Suppressor macrophage (primary cell): ENCODE measurements around the gene ANGEL2.
"Not testable (repeated sequence)": the region's sequence is repeated elsewhere in the genome, so short reads cannot be mapped to it uniquely, and the experiment has no call there.

Experiments
- DNase-seq, 4 experiments: peaks; one replicate each; pipeline ENCODE4 v3.0.0-alpha.2; 2020 to 2022

ANGEL2 gene

GRCh38 chr1:212974711-212975110 is 41.0 kb downstream of the ANGEL2 start:
- no peak for DNase-seq

DNA sequence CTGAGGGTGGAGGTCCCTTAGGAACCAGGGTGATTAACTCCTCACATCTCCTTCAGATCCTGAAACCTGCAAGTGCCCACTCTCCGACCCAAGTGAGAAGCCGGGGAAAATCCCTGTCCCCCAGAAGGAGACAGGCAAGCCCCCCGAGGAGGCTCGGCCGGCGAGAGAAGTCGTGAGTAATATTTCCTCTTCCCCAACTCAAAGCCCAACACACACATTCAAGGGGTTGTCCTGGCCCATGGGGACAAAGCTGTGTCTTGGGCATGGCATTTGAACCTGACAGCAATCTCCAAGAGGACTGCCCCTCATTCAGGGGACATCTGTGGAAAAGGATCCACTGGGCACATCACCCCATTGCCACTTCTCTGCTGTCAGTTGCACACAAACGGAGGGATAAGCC is 41.8 kb downstream of the ANGEL2 start:
- DNase-seq: no peak

GRCh38 chr1:212973426-212973825 is 42.2 kb downstream of the ANGEL2 start:
- DNase-seq: no peak

GRCh38 chr1:212971312-212971711 is 44.4 kb downstream of the ANGEL2 start:
- DNase-seq: no peak

- no peak for DNase-seq
These were observed 45.6 kb downstream of the ANGEL2 start for GRCh38 chr1:212970085-212970484.

DNA sequence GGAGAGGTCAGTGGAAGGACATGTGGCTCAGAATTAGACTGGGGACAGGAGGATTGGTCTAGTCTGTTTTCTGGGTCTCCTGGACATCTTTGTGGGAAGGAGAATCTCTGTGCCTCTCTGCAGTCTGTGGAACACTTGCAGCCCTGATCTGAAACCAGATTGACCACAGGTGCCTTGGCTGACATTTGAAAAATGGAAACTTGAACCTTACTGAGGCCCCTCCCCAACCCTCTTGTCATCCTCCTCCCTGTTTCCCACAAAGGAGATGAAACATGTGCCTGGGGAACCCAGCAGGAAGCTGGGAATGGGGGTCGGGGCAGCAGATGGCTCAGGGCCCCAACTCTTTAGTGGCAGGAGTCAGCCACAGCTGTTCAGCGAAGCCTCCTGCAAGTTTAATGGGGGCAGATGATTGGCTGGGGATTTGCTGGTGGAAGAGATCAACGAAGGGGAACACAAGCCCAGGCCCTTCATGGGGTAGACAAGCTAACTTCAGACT is 47.3 kb downstream of the ANGEL2 start:
- no peak for DNase-seq

- peak in 3 of 4 experiments; percentile 27 to 35 (median 29) for DNase-seq
These were observed 47.9 kb downstream of the ANGEL2 start for GRCh38 chr1:212967801-212968200.

DNA sequence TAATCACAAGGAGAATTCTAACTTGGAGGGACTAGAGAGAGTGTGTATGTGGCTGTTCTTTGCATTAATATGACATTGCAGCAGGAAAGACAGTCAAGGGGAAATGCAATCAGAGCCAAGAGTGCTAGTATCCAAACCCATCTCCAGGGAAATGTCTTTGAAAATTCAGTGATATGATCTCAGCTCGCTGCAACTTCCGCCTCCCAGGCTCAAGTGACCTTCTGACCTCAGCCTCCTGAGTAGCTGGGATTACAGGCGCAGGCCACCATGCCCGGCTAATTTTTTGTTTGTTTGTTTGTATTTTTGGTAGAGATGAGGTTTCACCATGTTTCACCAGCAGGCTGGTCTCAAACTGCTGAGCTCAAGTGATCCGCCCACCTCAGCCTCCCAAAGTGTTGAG is 49.1 kb downstream of the ANGEL2 start:
- no peak for DNase-seq

GRCh38 chr1:212964993-212965392 is 50.7 kb downstream of the ANGEL2 start:
- DNase-seq: not testable (repeated sequence)

GRCh38 chr1:212964102-212964501 is 51.6 kb downstream of the ANGEL2 start:
- no peak for DNase-seq

- no peak for DNase-seq
These were observed 53.2 kb downstream of the ANGEL2 start for GRCh38 chr1:212962509-212962908.

GRCh38 chr1:212960932-212961331 is 54.7 kb downstream of the ANGEL2 start:
- DNase-seq: no peak

GRCh38 chr1:212959266-212960220 is 56.1 kb downstream of the ANGEL2 start:
- no peak for DNase-seq

- DNase-seq: no peak
These were observed 57.5 kb downstream of the ANGEL2 start for GRCh38 chr1:212958175-212958574.

GRCh38 chr1:212957546-212957945 is 58.1 kb downstream of the ANGEL2 start:
- DNase-seq: no peak

DNA sequence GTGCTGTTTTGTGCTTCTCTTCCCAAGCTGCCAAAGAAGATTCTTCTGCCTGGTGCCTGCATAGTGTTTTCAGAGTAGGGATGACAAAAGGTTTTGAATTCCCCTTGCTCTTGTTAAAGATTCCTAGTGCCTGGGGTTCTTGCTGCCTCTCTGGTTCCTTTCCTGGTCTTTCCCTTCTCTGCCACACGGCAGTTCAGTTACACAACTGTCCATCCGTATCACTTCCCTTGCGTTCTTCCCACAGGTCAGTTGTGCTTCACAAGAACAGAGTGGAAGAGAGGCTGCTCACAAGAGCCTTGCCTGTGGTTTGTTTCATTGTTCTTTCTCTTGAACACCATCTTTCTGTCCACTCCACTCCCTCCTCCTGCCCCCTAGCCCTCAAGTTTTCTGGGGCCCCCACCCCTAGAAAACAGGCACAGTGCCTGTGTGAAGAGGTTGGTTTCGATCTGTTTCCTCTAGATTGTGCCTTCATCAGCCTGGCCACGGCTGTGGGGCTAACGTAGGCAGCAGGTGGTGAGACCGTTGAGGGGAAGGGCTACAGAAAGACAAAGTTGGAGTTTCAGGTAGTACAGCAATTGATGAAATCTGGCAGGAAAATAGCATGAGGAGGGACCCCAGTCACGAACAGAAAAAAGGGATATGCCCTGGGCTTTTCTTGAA is 59.6 kb downstream of the ANGEL2 start:
- DNase-seq: peak in 3 of 4 experiments; percentile 47 to 49 (median 48)

- DNase-seq: no peak
These were observed 60.6 kb downstream of the ANGEL2 start for GRCh38 chr1:212955098-212955497.

GRCh38 chr1:212954514-212954913 is 61.2 kb downstream of the ANGEL2 start:
- DNase-seq: no peak

- peak in 3 of 4 experiments; percentile 23 to 47 (median 24) for DNase-seq
These were observed 62.3 kb downstream of the ANGEL2 start for GRCh38 chr1:212953321-212953720.

DNA sequence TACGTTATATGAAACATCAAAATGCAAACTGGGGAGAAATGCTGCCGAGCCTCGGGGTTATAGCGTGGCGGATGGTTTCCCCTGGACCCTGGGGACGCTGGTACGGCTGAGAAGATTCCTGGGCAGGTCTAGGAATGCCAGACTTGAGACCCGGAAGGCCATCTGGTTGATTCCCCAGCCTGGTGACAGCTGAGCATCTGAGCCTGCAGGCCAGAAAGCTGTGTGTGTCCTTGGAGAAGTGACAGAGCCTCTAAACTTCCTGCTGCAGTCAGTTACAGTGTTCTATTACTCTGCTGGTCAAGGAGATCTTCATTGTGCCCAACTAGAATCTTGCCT is 63.1 kb downstream of the ANGEL2 start:
- DNase-seq: no peak

GRCh38 chr1:212951947-212952640 is 63.6 kb downstream of the ANGEL2 start:
- no peak for DNase-seq

DNA sequence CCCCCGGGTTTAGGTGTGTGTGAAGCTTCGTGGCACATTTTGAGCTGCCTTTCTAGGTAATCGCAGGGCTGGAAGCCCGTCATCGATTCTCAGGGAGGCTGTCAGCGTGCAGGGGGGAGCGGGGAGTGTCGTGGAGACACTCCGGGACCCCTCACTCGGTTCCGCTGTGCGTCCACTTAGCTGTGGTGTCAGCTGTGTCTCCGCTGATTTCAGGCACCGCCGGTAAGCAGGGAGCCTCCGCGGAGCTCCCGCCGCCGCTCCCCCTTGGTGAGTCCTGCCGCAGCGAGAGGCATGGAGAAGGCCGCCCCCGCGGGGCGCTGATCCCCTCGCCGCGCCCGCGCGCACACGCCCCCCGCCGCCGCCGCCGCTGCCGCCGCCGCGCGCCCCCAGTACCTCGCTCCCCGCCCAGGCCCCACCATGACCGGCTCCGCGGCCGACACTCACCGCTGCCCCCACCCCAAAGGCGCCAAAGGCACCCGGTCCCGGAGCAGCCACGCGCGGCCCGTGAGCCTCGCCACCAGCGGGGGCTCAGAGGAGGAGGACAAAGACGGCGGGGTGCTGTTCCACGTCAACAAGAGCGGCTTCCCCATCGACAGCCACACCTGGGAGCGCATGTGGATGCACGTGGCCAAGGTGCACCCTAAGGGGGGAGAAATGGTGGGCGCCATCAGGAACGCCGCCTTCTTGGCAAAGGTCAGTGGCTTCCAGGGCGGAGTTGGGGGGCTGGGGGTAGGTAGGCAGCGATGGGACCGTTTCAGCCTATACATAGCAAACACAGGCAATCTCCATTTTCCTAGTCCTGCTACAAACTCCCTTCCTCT is 64.3 kb downstream of the ANGEL2 start:
- no peak for DNase-seq
